HG03066 (cell line): Measurements from ENCODE around the gene PTH2R.
"Not testable (repeated sequence)": the region's sequence is repeated elsewhere in the genome, so short reads cannot be mapped to it uniquely, and the experiment has no call there.

Experiments used
- ATAC-seq: cut with Tn5 transposase; IDR thresholded peaks from one replicate; pipeline ENCODE4 v1.9.1; 2021; ENCODE audit warnings: low read depth; ENCODE audit not compliant: unreplicated experiment

Gene PTH2R

GRCh38 chr2:208481945-208482344 is 75.4 kb downstream of the PTH2R start:
- not testable (repeated sequence) for ATAC-seq

GRCh38 chr2:208482453-208483015 is 75.9 kb downstream of the PTH2R start:
- ATAC-seq, result not testable (repeated sequence)

GRCh38 chr2:208485390-208485789 is 78.8 kb downstream of the PTH2R start:
- ATAC-seq, result no peak

- ATAC-seq, result no peak
Measured at GRCh38 chr2:208488686-208489564, 82.3 kb downstream of the PTH2R start.

GRCh38 chr2:208489687-208490086 is 83.1 kb downstream of the PTH2R start:
- no peak for ATAC-seq

GRCh38 chr2:208490492-208490891 is 83.9 kb downstream of the PTH2R start:
- no peak for ATAC-seq

GRCh38 chr2:208491641-208492040 is 85.0 kb downstream of the PTH2R start:
- ATAC-seq, result no peak

- ATAC-seq, result no peak
Measured at GRCh38 chr2:208492069-208492468, 85.5 kb downstream of the PTH2R start.

- ATAC-seq, result no peak
Measured at GRCh38 chr2:208493186-208493585, 86.6 kb downstream of the PTH2R start.

GRCh38 chr2:208496129-208496528 is 89.5 kb downstream of the PTH2R start:
- ATAC-seq, result no peak

GRCh38 chr2:208501206-208501605 is 94.6 kb downstream of the PTH2R start:
- no peak for ATAC-seq

- no peak for ATAC-seq
Measured at GRCh38 chr2:208502288-208502687, 95.7 kb downstream of the PTH2R start.

- ATAC-seq, result not testable (repeated sequence)
Measured at GRCh38 chr2:208505365-208505764, 98.8 kb downstream of the PTH2R start.

- ATAC-seq, result no peak
Measured at GRCh38 chr2:208509586-208509985, 103.0 kb downstream of the PTH2R start.

- ATAC-seq, result no peak
Measured at GRCh38 chr2:208511016-208511415, 104.4 kb downstream of the PTH2R start.

GRCh38 chr2:208511573-208511972 is 105.0 kb downstream of the PTH2R start:
- ATAC-seq, result no peak

- no peak for ATAC-seq
Measured at GRCh38 chr2:208515099-208515498, 108.5 kb downstream of the PTH2R start.

GRCh38 chr2:208523069-208523468 is 116.5 kb downstream of the PTH2R start:
- not testable (repeated sequence) for ATAC-seq

GRCh38 chr2:208525165-208525564 is 118.6 kb downstream of the PTH2R start:
- not testable (repeated sequence) for ATAC-seq

GRCh38 chr2:208529796-208530195 is 123.2 kb downstream of the PTH2R start:
- ATAC-seq, result no peak

GRCh38 chr2:208531361-208531760 is 124.8 kb downstream of the PTH2R start:
- no peak for ATAC-seq

GRCh38 chr2:208535578-208535977 is 129.0 kb downstream of the PTH2R start:
- ATAC-seq, result not testable (repeated sequence)
